CD4-positive, alpha-beta T cell treated with Interleukin-17A for 4 hours (primary cell): Measurements from ENCODE around the gene ZFHX3.

Experiments
- DNase-seq: peaks from one replicate; pipeline ENCODE4 v3.0.0-alpha.2; 2020; ENCODE audit warnings: mixed read lengths

The ZFHX3 gene

DNA sequence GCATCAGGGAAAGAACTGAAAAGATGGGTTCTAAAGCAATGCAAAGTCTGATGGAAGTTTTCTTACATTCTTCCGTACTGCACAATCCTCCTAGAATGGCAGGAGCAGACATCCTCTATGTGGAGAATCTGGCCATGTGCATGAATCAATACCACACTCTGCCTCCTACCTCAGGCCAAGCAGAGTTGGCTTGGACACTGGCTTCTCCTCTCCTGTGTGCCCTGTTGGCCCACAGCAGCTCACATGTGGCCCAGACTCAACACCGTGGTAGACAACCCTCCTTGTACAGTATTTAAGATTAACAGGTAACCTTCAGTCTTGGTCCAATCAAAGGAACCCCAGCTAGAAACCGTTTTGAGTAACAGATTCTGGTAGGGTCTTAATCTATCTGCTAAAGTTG is 101.9 kb downstream of the ZFHX3 start:
- DNase-seq: no peak

DNA sequence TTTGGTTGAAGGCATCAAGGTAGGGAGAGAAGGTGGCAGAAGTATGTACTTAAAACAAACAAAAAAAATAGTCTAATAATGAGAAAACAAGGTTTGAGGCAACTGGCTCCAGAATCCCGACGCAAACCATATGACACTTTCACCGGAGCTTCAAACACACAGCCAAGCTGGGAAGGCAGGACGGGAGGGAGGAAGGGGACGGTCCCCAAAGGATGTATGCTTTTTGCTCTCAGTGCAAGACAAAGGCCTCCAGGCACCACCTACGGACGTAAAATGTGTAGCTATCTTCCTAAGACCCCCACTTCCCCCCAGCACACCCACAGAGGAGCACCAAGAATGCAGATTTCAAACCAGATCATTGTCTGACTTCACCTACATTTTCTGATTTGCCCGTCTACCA is 102.3 kb downstream of the ZFHX3 start:
- no peak for DNase-seq

DNA sequence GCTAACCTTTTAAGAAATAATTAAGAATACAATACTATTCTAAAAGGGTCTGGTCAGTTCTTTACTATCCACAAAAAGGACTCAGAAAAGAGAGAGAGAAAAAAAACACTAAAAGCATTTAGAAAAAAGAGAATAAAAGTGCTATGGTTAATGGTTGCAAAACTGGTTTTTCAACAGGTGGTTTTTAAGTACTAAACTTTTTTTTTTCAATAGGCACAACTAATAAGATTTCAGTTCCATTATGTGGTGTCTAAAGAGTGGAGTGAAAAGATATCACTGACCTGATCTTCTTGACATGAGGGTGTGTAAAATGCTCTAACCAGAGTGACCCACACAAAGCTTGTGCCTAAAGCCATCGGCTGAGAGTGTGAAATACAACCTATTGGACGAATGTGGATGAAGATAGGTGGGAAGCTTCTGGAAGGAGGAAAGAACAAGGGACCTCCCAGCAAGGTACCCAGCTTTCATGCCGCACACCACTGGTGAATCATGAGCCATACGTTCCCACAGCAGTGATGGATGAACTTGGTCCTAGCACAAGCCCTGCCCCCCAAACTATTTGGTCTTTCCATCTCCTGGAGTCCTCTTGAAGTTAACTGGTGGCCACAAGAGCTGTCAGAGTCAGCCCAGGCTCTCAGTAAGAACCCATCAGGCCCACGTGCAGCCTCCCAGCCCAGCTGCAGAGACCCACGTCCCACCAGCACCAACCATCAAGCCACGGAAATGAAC is 103.0 kb downstream of the ZFHX3 start:
- no peak for DNase-seq

DNA sequence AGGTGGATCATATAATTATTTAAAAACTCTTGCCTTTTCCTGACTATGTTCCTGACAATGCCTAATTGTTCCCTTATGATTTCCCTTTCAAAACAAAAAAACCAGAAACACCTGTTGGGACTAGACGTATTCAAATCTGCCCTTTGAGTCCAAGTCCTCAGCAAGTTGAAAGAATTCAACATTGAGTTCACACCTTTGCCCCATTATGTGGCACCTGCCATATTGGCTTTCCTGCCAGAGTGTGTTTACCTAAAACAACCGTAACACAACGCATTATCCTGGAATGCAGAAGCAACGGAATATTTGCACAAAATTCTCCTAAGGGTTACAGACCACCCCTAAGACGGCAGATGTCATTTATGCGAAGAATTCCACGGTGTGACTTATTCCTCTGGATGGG is 105.9 kb downstream of the ZFHX3 start:
- no peak for DNase-seq

DNA sequence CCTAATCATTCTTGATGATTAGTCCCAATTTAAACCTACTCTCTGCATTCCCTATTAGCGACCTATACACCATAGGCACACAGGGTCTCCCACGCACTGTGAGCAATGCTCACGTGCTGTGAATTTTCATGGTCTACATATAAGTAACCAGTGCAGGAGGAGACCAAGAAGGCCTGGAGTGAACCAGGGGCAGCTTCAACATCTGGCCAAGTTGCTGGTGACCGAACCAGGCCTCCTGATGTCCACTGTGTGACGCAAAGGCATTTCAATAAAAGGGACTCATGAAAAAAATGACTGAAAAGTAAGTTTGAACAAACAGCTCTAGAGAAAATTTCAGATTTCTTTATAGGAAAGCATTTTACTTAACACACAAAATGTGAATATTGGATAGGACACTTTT is 107.0 kb downstream of the ZFHX3 start:
- DNase-seq: no peak

DNA sequence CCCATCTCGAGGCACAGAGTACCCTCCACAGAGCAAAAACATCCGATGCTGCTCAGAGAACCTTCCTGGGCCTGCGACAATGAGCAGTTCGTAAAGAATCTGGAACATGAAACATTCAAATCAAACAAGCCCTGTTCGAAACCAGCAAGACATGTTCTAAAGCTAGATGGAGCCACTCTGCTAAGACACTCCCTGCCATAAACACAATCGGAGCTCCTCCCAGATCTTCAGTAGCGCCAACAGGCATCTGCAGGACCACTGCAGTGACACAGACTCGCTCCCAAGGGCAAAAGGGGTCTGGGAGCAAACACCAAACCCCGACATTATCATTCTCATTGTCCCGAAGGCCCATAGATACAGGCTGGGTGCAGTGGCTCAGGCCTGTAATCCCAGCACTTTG is 108.7 kb downstream of the ZFHX3 start:
- no peak for DNase-seq

DNA sequence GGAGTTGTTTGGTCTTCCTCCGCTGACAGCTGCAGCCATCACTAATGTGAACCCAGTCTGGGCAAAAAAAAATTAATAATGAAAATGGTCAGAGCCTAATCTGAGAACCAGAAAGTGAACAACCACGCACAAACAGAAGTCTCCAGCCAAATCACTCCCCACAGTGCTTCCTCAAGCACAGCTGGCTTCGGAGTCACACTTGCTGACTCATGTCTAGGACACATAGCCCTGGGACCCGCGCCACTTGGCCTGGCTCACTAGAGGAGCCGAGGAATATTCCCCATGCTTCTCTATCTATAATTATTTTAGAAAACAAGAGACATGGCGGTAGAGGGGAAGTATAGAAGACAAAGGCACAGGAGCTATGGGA is 109.1 kb downstream of the ZFHX3 start:
- DNase-seq: no peak

DNA sequence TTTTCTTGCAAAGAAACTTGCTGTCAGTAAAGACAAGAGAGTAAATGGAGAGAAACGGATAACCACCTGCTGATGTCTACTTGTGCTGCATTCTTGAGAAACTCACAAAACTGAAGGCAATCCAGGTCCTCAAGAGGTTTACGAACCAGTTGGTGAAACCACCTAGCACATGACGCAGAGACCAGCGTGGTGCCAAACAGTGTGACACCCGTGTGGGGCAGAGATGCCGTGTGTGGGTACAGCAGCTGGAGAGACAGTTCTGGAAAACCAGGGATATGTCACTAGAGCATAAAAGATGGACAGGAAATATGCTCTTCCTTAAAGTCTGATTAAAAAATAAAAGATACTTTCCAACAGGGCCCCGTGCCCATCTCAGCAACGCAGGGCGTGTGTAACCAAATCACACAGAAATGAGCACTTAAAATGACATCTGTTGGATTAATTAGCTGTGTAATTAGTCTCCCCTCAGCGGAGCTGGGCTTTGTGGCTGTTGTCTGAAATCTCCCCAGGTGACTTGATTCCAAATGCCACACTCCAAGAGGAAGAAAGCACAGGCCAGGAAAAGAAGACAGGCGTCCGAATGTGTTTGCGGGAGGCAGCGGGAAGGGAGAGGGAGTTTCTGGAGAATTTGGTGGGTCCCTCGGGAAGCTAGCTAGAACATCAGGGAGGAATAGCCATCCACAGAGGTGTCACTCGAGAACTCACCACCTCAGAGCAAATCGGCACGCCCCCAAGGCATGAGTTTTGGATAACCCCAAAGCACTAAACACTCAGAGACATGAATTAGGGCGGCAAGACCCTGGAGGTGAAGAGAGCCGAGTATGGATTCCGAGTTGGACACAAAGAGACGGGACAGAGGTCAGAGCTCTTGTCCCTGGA is 109.8 kb downstream of the ZFHX3 start:
- no peak for DNase-seq

DNA sequence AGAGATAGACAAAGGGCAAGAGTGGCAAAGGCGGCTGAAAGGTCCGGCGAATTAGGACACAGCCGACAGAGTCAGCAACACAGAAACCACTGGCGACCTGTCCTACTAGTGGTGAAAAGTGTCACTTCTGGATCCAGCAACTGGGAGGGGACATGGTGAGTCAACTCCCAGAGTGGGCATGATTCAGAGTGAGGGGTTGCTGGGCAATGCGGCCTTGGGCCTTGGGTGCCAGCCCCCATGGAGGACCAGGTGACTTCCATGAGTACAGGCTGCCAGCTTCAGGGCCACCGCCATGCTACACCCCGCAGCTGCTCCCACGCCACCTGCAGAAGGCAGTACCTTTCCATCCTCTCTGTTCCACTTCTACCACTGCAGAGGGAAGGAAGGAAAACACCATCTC is 110.6 kb downstream of the ZFHX3 start:
- no peak for DNase-seq

DNA sequence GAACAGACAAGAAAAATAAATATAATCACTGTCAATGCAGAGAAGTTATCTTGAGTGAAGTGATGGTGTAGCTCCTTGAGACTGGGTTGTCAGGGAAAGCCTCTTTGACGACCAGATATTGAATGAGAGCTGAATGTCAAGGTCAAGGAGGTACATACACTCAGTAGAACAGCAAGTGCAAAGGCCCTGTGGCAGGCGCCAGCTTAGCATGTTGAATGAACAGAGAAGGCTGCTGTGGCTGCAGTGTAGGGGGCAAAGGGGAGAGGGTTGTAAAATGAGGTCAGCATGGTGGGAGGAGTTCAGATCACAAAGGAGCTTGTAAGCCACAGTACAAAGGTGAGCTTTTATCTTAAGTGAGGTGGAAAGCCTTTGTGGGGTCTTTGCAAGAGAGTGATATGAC is 111.5 kb downstream of the ZFHX3 start:
- no peak for DNase-seq

DNA sequence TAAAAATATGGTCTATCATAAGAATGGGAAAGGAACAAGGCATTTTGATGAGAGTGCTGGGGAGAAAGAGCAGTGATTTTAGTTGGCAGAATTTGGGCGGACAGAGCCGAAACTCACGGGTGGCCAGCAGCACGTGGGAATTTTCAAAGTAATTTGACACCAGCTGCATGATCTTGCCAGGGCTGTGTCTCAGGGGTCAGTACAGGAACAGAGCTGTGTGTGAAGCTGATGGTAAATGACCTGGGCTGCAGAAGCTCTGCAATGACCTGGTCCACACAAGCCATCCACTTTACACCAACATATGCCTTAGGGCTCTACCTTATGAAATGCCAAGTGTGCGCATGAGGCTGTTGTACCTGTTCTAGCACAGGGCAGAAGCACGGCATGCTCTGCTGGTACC is 112.0 kb downstream of the ZFHX3 start:
- DNase-seq: no peak

DNA sequence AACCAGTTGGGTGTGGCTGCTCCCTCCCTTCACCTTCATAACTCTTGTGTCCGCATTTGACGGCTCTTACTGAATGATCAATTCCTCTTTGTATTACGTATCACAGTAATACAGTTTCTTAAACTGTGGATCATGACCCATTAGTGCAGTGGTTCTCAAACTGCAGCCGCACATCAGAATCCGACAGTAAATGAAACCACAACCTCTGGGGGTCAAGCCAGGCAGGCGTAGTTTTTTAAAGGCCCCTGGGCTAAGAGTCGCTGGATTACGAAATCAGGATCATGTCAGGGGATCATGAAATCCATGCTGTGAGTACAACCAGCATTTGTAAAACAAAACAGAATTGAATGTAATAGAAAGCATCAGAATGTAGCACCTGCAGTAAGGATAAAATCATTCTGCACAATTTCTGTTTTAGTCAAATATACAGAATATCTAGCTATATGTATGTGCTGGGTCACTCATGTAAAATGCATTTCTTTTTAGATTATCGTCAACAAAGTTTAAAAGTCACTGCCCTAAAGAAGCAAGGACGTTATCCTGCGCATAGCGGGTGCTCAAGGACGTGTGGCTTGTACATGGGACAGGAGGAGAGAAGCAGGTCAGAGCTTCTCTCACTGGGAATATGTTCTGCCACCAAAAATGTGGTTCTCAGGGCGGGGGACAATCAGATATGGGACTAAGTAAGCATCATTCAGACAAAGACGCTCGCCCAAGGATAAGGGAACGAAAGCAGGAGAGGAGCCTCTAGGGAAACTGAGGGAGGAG is 113.1 kb downstream of the ZFHX3 start:
- no peak for DNase-seq

DNA sequence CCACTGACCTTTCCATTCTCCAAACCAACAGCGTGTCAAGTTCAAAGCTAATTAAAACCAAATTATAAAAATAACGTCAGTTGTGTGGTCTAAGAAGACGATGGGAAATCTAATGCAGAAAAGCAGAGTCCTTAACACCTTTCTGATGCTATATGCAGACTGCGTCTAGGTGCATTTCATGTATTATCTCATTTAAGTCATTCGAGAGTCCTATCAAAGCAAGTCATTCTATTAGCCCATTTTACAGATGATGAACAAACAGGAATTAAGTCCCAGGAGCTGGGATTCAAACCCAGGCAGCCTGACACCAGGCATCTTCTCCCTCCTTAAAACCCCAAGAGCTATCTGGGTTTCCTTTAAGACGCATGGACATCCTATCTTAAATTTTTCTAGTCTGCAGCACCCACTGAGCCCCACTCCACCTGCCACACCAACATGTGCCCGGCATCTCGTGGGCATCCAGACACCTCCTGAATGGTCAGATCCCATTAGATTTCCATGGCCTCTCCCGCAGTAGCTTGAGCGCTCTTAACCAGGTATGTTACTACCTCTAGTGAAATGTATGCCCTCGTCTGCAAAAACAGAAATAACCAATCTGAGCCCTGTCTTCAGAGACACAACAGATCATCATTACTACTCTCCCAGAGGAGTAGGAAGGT is 115.1 kb downstream of the ZFHX3 start:
- DNase-seq: no peak

DNA sequence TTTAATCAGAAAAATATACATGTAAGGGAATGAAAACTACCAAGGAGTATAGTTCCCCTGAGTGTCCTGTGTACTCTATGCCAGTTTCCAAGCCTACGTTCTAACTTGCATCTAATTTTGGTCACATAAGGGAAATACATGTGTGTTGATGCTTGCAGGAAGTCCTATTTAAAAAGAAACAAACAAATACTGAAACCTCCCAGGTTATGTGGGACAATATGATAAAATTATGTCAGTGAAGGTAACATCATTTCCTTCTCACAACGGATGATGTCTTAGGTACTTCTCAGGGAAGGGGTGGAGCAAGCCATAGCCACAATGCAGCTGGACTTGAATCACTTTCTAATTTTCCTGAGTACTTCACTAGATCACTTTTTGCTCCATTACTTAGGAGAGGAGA is 115.9 kb downstream of the ZFHX3 start:
- no peak for DNase-seq

DNA sequence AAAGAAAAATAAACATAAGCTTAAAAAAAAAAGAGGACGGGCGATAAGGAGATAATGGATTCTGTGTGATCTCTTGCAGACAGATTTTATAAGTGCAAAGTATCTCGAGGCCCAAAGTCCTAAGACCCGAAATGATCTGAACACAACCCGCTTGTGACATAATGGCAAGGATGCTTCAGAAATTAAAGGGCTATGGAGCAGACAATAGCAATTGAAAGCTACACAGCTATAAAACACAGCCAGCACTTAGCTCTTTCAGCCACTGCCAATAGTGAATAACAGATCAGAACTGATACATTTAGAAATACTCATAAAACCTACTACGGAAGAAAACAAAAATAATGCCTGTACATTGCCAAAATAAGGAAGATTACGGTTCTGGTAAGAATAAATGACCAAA is 117.5 kb downstream of the ZFHX3 start:
- no peak for DNase-seq

DNA sequence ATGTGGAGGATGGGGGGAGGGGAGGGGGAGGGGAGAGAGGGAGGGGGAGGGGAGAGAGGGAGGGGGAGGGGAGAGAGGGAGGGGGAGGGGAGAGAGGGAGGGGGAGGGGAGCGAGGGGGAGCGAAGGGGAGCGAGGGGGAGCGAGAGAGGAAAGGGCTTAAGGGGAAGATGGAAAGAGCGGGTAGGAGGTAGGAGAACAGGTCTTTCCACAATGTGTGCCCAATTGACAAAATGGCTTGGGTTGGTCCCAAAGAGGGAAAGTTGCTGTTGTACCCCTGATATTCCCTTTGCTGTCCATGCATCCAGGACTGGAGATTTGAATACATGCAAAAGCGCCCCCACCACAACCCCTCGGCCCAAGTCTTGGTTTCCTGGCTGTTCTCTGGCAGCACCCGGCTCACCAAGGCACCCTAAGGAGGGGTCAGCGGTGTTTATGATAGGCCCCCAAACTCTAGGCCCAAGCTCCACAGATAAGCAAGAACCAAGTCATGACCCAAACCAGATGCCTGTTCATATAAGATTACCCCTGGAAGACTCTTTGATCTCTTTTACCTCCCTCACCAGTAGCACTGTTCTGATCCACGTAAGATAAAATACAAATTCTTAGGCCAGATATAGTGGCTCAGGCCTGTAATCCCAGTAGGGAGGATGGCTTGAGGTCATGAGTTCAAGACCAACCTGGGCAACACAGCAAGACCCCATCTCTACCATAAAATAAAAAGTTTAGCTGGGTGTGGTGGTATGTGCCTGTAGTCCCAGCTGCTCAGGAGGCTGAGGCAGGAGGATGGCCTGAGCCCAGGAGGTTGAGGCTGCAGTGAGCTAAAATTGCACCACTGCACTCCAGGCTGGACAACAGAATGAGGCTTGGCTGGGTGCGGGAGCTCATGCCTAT is 119.6 kb downstream of the ZFHX3 start:
- DNase-seq: no peak

DNA sequence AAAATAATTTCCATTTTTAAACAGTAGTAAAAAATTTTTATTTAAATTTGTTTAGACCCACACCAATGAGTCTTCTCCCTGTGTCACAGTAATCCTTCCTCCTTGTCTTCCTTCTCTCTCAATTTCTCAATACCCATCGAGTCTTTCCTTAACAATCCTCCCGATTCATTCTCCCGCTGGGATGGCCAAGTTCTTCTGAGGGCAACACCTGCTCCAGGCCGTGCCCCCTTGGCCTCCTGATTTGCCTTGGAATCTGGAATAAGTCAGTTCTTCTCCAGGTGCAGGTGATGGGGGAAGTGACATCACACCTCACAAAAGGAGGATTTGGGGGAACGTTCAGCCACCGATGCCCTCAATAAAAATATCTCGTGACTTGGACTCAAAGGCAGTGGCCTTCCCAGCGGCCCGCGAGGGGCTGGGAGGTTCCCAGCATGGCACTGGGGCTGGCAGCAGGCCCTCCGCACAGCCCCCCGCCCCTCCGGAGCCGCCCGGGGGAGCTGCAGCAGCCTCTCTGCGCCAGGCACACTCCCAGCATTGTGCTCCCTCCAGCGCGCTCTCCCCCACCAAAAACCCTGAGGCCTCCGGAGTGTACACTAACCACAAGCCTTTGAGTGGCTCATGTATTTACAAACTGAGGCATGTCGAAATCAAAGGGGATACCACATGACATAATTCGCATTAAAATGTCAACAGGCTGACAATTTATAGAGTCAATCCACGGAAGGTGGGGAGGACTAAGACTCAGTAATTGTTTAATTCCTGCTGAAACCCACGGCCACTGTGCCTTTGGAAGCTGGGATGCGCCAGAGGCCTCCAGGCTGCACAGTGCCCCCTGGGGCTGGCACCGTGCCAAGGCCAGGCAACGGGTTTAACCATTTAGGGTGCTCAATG is 120.5 kb downstream of the ZFHX3 start:
- no peak for DNase-seq

DNA sequence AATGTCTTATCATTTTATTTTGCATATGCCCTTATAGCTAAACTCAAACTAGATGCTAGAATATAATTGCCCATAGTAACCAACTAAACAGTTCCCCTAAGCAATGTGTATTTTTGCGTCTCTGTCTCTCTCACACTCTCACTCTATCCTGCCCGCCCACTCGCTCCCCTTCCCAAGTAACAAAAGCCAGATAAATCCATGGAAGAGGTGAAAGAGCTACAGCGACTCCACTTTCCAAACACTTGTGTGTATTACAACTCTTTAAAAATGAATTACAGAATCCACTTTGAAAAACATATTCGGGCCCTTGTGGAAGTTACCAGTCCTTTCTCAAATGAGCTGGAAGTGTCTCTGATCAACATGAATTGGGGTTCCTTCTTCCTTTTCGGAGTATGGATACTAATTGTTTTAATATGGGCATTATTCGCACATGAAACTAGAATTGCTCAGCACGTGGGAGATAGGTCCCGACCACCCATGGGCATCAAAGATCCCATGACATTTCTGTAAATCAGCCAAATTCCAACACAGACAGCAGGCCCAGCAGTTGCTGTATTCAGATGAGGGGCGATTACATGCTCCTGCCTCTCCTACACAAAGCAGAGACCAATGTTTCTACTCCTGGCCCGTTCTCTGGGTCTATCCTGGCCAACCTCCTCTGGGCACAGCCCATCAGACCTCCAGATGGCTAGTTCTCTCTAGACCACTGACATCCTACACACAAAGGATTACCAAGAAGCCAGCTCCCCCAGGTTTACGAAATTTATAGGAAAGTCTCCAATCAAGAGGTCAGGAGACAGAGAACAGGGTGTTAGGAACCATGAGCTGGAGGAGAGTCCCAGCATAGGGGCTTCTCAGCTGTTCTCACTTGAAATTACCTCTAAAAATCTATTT is 121.5 kb downstream of the ZFHX3 start:
- no peak for DNase-seq

DNA sequence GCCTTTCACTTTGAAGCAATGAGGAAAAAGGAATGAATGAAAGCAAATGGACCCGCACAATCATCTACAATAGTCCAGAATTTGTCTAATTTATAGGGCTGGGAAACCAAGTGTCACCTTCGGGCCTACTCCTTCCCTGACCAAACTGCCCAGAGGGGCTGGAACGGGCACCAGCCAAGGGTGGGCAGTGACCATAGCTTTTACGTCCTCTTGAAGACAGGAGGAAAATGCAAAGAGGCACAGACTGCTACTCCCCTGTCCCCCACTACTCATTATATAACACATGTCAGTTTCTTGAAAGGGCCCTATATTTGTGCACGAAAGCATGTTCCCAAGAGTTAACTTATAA is 122.3 kb downstream of the ZFHX3 start:
- DNase-seq: no peak
